HepG2 (cell line): ENCODE data around the gene CD2. TPM values are rescaled to one million over a fixed set of nuclear protein-coding genes. Genes with fewer than 3 reads are reported as not detected.

ENCODE experiments used
- ATAC-seq: fragments of 200-7000 bp; cut with Tn5 transposase; 3 replicates; pipeline ENCODE4 v1.9.1; 2020; ENCODE audit warnings: mild to moderate bottlenecking, moderate library complexity
- BruUV-seq: library from RNA; stranded (reverse); fragments of 400-500 nt; replicated peaks from 2 replicates; lab custom pipeline; 2021; lab: Mats Ljungman, UMichigan
- CTCF ChIA-PET: fragments of 300-600 bp; formaldehyde crosslinking; extraction: SDS; loops from one replicate; lab custom pipeline; 2021; ENCODE audit warnings: low total read pairs, inconsistent platforms, low intra/inter-chr PET ratio; lab: Yijun Ruan, JAX
- POLR2A ChIA-PET: fragments of 350-600 bp; sonication (Branson Sonifier 250); formaldehyde crosslinking; loops from one replicate; lab custom pipeline; 2020; ENCODE audit warnings: antibody characterized with exemption, inconsistent platforms; lab: Yijun Ruan, JAX
- DNase-seq: peaks from one replicate; pipeline ENCODE4 v3.0.0-alpha.2; 2015; ENCODE audit warnings: low spot score
- FAIRE-seq: peaks from 3 replicates; lab custom pipeline; 2011; peaks lifted over from hg19 to GRCh38; lab: Jason Lieb, UNC
- H2AFZ ChIP-seq: one replicate; pipeline ENCODE4 v1.6.1; 2011; ENCODE audit warnings: low read length, inconsistent platforms
- H3K27ac ChIP-seq: fragments of 300-600 bp; 3 replicates; pipeline ENCODE4 v1.8.0; 2011; ENCODE audit warnings: mixed run types, mild to moderate bottlenecking, mixed read lengths, low read length, inconsistent platforms; ENCODE audit not compliant: insufficient read depth; ENCODE audit errors: extremely low read length
- H3K27me3 ChIP-seq, 2 experiments: fragments of 200-600 bp in 1 of 2; 2 replicates in 1 of 2; 3 replicates in 1 of 2; pipeline versions ENCODE4 v1.6.0 to v1.8.0; 2011; ENCODE audit warnings: low read length in 2 of 2, mild to moderate bottlenecking in 2 of 2, moderate library complexity in 2 of 2, inconsistent platforms in 1 of 2; ENCODE audit not compliant: insufficient read depth in 2 of 2, control insufficient read depth in 1 of 2
- H3K36me3 ChIP-seq, 2 experiments: fragments of 200-600 bp in 1 of 2; replicated peaks in 1 of 2; 2 replicates in 1 of 2; 3 replicates in 1 of 2; pipeline versions ENCODE4 v1.5.1 to v1.8.0; 2011; ENCODE audit warnings: low read length in 2 of 2, inconsistent platforms in 1 of 2; ENCODE audit not compliant: insufficient read depth in 2 of 2, control insufficient read depth in 1 of 2
- H3K4me1 ChIP-seq: 2 replicates; pipeline ENCODE4 v1.5.1; 2012; ENCODE audit warnings: low read length, inconsistent platforms; ENCODE audit not compliant: insufficient read depth
- H3K4me2 ChIP-seq: 2 replicates; pipeline ENCODE4 v1.6.0; 2011; ENCODE audit warnings: low read depth, low read length, inconsistent platforms
- H3K4me3 ChIP-seq, 3 experiments: fragments of 200-600 bp in 1 of 3; sonication (generic), shearing (Covaris generic) in 1 of 3; replicated peaks in 1 of 3; 2 replicates each; pipeline ENCODE4 v1.5.1; 2011 to 2016; ENCODE audit warnings: low read length in 3 of 3, inconsistent platforms in 2 of 3, low read depth in 2 of 3, mild to moderate bottlenecking in 2 of 3, control low read depth in 1 of 3, mixed read lengths in 1 of 3; ENCODE audit not compliant: insufficient read depth in 1 of 3
- H3K79me2 ChIP-seq: one replicate; pipeline ENCODE4 v1.6.1; 2011; ENCODE audit warnings: low read length, inconsistent platforms; ENCODE audit not compliant: insufficient read depth
- H3K9ac ChIP-seq: 2 replicates; pipeline ENCODE4 v1.6.0; 2011; ENCODE audit warnings: mild to moderate bottlenecking, low read depth, low read length, inconsistent platforms; ENCODE audit not compliant: insufficient read depth
- H3K9me3 ChIP-seq: 2 replicates; pipeline ENCODE4 v1.5.1; 2012; ENCODE audit warnings: mild to moderate bottlenecking, low read length
- H4K20me1 ChIP-seq: 2 replicates; pipeline ENCODE4 v1.6.0; 2011; ENCODE audit warnings: inconsistent platforms, mild to moderate bottlenecking, low read length, moderate library complexity; ENCODE audit not compliant: insufficient read depth
- HOXA5 ChIP-seq: sonication (generic); formaldehyde crosslinking; IDR thresholded peaks from 2 replicates; pipeline ENCODE4 v1.4.0; 2020; ENCODE audit warnings: missing genetic modification reagents
- MIXL1 ChIP-seq: IDR thresholded peaks from 2 replicates; pipeline ENCODE4 v1.6.1; 2016
- POLR2A ChIP-seq, 2 experiments: IDR thresholded peaks; 2 replicates each; pipeline ENCODE4 v1.6.1; 2011; ENCODE audit warnings: low read depth in 2 of 2, low read length in 2 of 2, mild to moderate bottlenecking in 1 of 2, moderate library complexity in 1 of 2; ENCODE audit not compliant: insufficient read depth in 1 of 2
- ZBTB1 ChIP-seq: sonication (generic); formaldehyde crosslinking; IDR thresholded peaks from 2 replicates; pipeline ENCODE4 v1.4.0; 2020; ENCODE audit warnings: missing genetic modification reagents, borderline replicate concordance
- WGBS: methylation state at CpG from one replicate; pipeline ENCODE4 v1.1.6; 2017; ENCODE audit warnings: low lambda C conversion rate; 5-methylcytosine and 5-hydroxymethylcytosine counted together
- in situ Hi-C: cut with HindIII; loops from 2 replicates; pipeline ENCODE4 v1.10.0; 2017; ENCODE audit warnings: low pct_unique_long_range_greater_than_20kb; ENCODE audit not compliant: extremely low pct_ligation_motif_present
- intact Hi-C: fragments of 100-400 bp; cut with micrococcal nuclease; formaldehyde crosslinking; loops from one replicate; pipeline ENCODE4 v1.10.0; 2022; ENCODE audit not compliant: unreplicated experiment
- polyA plus RNA-seq, 8 experiments: library from polyadenylated mRNA; depleted of rRNA in 3 of 8; stranded (reverse) in 7 of 8; unstranded in 1 of 8; fragments of >200 nt; fragmentation: Illumina TruSeq in 4 of 8; extraction: Trizol in 4 of 8; gene quantifications; 2 replicates each; pipeline versions ENCODE4 v1.2.1 to v1.2.3, GENCODE V29; 2011 to 2016; ENCODE audit warnings: low read depth in 4 of 8, missing spikeins in 1 of 8, mixed read lengths in 1 of 8; ENCODE audit not compliant: insufficient read depth in 1 of 8
- total RNA-seq, 5 experiments: library from RNA; depleted of rRNA; stranded (reverse); fragments of >200 nt; fragmentation: Illumina TruSeq; extraction: Trizol; gene quantifications; 2 replicates each; pipeline ENCODE4 v1.2.3, GENCODE V29; 2016; ENCODE audit warnings: low read depth in 1 of 5
- TF ChIP-seq, protein P1 (sequence below): sonication (generic); formaldehyde crosslinking; IDR thresholded peaks from 2 replicates; pipeline ENCODE4 v1.5.0; 2020; ENCODE audit warnings: mild to moderate bottlenecking, missing genetic modification reagents

CD2 gene
- total and polyA plus RNA-seq, 2 of the 13 experiments (the other 11 are each of a cell fraction or from before 2014, with no cell fraction given): not detected

DNA sequence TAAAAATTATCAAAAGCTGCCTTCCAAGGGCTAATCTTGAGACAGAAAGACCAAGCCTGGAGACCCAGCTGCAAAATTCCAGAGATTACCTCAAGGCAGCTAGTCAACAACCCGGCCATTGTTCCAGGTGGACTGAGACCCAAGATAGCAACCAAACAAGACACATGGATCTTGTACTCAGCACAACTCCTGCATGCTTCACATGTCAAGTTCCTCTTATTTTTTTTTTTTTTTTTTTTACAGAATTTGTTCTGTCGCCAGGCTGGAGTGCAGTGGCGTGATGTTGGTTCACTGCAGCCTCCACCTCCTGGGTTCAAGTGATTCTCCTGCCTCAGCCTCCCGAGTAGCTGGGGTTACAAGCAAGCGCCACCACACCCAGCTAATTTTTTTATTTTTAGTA, 40.1 kb downstream of the CD2 start (continued):
- TF ChIP-seq, protein P1, sequence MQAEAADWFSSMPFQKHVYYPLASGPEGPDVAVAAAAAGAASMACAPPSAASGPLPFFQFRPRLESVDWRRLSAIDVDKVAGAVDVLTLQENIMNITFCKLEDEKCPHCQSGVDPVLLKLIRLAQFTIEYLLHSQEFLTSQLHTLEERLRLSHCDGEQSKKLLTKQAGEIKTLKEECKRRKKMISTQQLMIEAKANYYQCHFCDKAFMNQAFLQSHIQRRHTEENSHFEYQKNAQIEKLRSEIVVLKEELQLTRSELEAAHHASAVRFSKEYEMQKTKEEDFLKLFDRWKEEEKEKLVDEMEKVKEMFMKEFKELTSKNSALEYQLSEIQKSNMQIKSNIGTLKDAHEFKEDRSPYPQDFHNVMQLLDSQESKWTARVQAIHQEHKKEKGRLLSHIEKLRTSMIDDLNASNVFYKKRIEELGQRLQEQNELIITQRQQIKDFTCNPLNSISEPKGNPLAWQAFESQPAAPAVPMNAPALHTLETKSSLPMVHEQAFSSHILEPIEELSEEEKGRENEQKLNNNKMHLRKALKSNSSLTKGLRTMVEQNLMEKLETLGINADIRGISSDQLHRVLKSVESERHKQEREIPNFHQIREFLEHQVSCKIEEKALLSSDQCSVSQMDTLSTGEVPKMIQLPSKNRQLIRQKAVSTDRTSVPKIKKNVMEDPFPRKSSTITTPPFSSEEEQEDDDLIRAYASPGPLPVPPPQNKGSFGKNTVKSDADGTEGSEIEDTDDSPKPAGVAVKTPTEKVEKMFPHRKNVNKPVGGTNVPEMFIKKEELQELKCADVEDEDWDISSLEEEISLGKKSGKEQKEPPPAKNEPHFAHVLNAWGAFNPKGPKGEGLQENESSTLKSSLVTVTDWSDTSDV: no peak
- TF ChIP-seq HOXA5 (CRISPR knock-in tag): no peak
- TF ChIP-seq ZBTB1: no peak
- TF ChIP-seq, all 625 proteins: peak for 0

DNA sequence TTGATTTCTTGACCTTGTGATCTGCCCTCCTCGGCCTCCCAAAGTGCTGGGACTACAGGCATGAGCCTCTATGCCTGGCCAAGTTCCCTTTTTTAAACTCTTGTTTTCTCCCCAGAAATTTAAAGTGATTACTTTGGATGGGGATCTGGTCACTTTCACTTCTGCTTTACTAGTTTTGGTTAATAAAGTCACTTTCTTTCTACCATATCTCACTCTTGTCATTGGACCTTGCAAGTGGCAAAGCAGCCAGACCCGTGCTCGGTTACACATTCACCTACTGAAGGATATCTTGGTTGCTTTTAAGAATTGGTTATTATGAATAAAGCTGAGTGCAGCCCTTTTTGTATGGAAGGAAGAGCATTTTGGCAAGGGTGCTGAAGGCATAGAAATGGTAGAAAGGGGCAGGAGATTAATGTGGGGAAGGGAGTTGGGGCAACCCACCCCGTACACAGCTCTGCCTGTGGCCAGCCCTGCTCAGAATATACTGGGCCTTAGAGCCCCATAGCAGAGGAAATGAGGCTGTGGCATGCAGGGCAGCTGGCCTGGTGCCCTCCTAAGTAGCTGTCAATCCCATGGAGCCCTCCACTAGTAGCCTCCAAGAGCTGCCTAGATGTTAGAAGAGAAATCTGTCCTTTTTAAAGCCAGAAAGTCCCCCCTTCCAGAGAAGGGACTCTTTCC, 40.7 kb downstream of the CD2 start:
- WGBS: 7% methylated on average over 4 of the region's 4 CpGs
- H3K27me3 ChIP-seq: no peaks in the 10 kb centered on the region; a peak in 2 of 5 replicates
- H3K36me3 ChIP-seq: no peaks in the 10 kb centered on the region
- H3K4me2 ChIP-seq: no peak overlapping the region
- in situ Hi-C loops (no loop called here), intact Hi-C loops (no loop called here)
- ChIA-PET POLR2A (no interaction called here), CTCF (no interaction called here)
- no peaks in the 10 kb centered on the region for H4K20me1 ChIP-seq
- H3K9me3 ChIP-seq: no peaks in the 10 kb centered on the region
- no peaks in the 10 kb centered on the region for H3K4me1 ChIP-seq
- no peak overlapping the region for H3K4me3 ChIP-seq
- H3K9ac ChIP-seq: no peak overlapping the region
- no TSS peak for BruUV-seq
- ATAC-seq (no peak; the same call in 2 of the 3 replicates), FAIRE-seq (no peak), DNase-seq (no peak)
- no peak overlapping the region for H2AFZ ChIP-seq
- no peak overlapping the region for H3K27ac ChIP-seq
- TF ChIP-seq POLR2A (IDR thresholded peaks at IDR 0.05; ENCODE audit: insufficient read depth in 1 of 2, low read depth in 2 of 2, low read length in 2 of 2): no peak
- TF ChIP-seq MIXL1 (CRISPR knock-in tag): no peak
- no peaks in the 10 kb centered on the region for H3K79me2 ChIP-seq
